Stimulated activated CD8-positive, alpha-beta memory T cell treated with anti-CD3 and anti-CD28 coated beads, Interleukin-7, amount 100 ng/mL, for 24 hours (primary cell): ENCODE measurements around the gene RUNX1.

ENCODE experiments used
- DNase-seq: peaks from one replicate; pipeline ENCODE4 v3.0.0-alpha.2; 2020; ENCODE audit warnings: low read depth

Gene RUNX1

GRCh38 chr21:34923626-34924025 lies 125.5 kb downstream of the RUNX1 start:
- DNase-seq, result no peak

DNA sequence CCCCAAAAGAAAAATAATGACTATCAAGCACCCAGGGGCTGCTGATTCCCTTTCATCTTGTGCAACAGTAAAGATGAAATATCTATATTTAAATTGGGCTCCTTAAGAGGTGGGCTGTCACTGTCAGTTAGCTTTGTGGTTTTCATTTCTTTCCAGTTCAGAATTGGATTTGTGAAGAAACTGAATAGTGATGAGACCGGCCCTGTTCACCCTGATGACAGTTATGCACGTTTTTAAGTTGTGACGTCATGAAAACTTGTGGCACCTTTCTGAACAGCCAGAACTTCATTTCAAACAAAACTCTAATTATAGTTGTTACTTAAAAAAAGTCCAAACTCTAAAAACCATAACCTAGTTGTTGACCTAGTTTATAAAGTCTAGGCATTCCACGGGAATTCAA lies 125.9 kb downstream of the RUNX1 start:
- no peak for DNase-seq

DNA sequence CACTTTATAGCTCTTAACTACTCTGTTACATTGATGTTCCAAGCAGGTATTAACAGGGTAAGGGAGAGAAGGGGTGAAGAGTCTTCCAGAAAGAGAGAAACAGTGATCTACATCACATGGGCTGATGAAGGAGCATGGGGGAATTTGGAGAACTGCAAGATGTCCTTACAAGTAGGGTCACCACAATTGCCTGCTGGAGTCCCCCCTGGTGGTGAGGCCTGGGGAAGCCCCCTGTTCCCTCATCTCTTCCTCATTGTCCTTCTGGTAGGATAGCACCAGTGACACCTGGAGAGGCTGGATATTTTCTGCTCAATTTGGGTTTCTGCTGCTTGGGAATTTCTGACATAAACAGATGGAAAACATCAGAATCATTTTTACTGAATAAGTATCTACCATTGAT lies 126.6 kb downstream of the RUNX1 start:
- DNase-seq, result no peak

DNA sequence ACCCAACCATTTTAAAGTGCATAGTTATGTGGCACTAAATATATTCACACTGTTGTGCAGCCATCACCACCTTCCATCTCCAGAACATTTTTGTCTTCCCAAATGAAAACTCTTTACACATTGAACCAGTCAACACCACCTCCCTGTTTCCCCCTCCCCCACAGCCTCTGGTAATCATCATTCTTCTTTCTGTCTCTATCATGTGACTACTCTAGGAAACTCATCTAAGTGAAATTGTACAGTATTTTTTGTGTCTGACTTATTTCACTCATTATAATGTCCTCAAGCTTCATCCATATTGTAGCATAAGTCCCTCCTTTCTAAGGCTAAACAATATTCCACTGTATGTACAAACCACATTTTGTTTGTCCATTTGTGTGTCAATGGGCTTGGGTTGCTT lies 128.0 kb downstream of the RUNX1 start:
- no peak for DNase-seq

DNA sequence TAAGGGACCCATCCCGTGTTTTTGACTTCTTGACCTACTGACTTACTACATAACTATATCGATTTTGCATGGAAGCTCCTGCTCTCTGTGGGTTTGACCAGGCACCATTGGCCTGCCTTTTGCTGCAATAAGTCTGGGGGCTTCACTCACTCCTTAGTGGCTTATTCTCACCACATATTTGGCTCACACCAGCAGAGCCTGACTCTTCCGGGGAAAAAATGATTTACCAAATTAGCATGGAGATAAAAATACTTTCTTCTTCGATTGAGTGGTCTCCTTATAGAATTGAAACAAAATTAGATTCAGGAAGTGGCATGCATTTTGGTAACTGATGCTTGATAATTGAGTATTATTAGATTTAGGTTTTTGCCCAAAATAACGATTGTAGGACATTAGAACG lies 129.7 kb downstream of the RUNX1 start:
- no peak for DNase-seq

- DNase-seq, result no peak
These were observed 132.7 kb downstream of the RUNX1 start for GRCh38 chr21:34916446-34916845.

GRCh38 chr21:34915364-34915841 lies 133.7 kb downstream of the RUNX1 start:
- DNase-seq, result no peak

GRCh38 chr21:34914239-34914638 lies 134.9 kb downstream of the RUNX1 start:
- no peak for DNase-seq

DNA sequence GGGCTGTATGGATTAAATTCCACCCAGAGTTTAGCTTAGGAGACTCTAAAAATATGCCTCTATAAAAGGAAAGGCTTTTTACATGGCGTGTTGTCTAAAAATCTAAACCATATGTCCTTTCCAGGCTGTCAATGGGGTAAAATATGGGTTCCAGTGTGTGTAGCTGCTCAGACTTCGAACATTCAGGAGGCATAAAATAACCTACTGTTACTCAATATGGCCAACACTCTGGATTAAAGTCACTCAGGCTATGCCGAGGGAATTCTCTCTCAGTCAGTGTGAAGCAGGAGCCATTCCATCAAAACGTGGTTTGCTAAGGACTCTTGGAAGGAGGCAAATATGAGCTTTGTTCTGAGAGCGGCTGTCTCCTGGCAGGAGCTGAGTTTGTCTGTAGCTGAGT lies 135.3 kb downstream of the RUNX1 start:
- no peak for DNase-seq

DNA sequence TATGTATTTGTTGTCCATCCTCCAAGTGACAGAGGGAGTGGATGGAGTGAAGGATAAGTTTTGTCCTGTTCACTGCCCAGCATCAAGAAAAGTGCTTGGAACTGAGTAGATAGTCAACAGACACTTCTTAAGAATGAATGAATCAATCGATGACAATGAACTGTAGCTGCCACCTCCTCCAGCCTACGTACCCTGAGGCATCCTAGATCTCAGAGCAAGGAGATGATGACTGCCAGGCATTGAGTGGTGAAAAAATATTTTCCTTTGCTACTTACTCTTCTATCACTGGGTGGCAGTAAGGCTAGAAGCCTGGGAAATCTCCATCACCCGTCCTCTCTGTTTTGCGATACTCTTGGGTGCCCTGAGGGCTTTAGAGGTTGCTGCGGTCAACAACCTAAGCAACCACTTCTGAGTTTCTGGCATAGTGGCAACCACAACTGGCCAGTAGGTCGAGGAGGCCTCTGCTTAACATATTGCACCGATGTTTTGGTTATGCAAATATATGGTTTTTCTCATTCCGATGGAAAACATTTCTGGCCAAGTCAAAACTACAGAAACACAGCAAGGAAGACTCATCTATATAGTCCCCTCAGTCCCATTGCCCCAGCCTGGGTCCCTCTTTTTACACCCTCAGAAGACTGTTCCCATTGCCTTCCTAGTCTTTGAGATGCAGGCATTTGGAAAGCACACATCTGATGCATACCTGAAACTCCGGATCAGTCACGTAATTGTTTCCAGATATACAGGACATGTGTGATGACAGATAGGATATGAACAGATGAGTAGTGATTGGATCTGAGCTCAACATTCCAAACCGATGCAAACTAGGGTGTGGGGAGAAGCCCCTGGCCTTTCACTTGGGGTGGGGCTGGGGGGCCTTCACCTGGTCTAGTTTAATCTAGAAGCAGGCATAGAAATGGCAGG lies 136.8 kb downstream of the RUNX1 start:
- DNase-seq, result no peak

GRCh38 chr21:34911360-34911759 lies 137.7 kb downstream of the RUNX1 start:
- DNase-seq, result no peak

- DNase-seq, result no peak
These were observed 138.7 kb downstream of the RUNX1 start for GRCh38 chr21:34910396-34910795.

DNA sequence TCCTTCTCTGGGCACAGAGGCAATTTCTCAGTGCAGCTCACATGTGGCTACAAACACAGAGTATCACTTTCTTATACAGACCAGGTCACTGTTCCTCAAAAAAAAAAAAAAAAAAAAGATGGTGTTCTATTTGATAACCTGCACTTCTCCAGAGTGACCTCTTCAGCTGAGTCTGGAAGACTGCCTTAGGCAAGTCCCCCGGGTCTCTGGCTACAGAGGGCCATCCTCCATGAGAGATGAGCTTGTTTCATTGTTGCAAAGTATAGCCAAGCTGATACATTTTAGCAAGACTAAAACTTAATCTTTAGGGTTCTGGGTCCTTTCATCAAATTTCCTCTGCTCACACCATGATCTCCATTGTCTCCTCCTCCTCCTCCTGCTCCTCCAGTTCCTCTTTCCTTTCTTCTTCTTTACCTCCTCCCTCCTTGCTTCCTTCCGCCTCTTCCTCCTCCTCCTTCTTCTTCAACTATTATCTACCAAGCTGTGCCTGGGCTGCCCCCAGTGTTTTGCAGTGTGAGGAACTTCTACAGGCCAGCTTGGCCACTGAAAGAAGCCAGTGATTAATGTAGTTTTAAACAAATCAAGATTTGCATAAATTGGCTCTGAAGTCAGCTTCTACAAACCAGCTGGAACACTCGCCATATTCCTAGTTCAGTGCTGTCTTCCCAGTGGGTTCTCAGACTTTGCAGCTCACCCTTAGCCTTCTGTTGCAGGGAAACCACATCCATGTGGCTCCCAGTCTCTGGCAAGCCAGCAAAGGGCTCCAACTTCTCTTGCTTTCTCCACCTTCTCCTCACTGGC lies 139.4 kb downstream of the RUNX1 start:
- no peak for DNase-seq

- DNase-seq, result no peak
These were observed 140.6 kb downstream of the RUNX1 start for GRCh38 chr21:34908419-34909055.

GRCh38 chr21:34907461-34908418 lies 141.4 kb downstream of the RUNX1 start:
- no peak for DNase-seq

- no peak for DNase-seq
These were observed 142.7 kb downstream of the RUNX1 start for GRCh38 chr21:34906401-34906800.

DNA sequence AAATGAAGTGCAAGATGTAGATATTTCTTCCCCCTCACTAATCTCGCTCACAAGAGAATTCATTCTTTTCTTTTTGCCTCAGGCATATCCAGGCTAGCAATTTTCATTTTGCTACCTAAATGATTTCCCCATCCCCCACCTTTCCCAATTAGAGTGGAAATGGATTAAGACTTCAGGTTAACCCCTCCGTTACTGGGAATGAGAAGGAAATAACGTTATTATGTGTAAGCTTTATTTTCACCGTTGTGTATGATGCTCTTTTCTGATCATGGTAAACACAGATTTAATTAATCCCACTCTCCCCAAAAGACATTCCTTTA lies 143.9 kb downstream of the RUNX1 start:
- DNase-seq, result no peak

GRCh38 chr21:34904526-34905217 lies 144.4 kb downstream of the RUNX1 start:
- DNase-seq, result no peak

GRCh38 chr21:34900376-34900775 lies 148.7 kb downstream of the RUNX1 start:
- DNase-seq, result no peak

DNA sequence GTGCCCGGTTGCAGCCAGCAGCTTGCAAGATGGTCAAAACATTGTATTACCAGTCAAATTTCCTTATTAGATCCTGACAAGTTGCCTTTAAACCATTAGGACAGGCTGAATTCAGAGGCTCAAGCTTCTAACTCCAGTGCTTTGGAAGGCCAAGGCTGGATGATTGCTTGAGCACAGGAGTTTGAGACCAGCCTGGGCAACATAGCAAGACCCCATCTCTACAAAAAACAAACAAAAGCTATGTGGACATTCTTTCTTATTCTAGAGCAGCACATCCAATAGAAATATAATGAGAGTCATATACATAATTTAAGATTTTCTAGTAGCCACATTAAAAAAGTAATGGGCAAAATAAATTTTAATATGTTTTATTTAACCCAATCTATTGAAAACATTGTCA lies 149.3 kb downstream of the RUNX1 start:
- DNase-seq, result no peak

GRCh38 chr21:34899302-34899701 lies 149.8 kb downstream of the RUNX1 start:
- DNase-seq, result no peak
